C4-2B (cell line): ENCODE measurements around the gene MYLK.

Experiments
- CTCF ChIP-seq: fragments of 450-650 bp; conservative IDR thresholded peaks from 2 replicates; pipeline ENCODE4 v1.5.1; 2017; ENCODE audit warnings: mild to moderate bottlenecking
- ZFX ChIP-seq: fragments of 450-650 bp; IDR thresholded peaks from 2 replicates; pipeline ENCODE4 v1.6.1; 2017

- no peak for TF ChIP-seq CTCF
- TF ChIP-seq ZFX: no peak
These were observed 230.9 kb downstream of the MYLK start for GRCh38 chr3:123653221-123653682.
